ENCODE measurements around the gene GRWD1. TPM values are rescaled to one million over a fixed set of nuclear protein-coding genes. Genes with fewer than 3 reads are reported as not detected.

GRWD1 gene
- total RNA-seq, 1 donor from 2014 or later: 20.4 TPM

GRCh38 chr19:48458016-48458415 is 12.2 kb downstream of the GRWD1 start:
- H3K9me3 ChIP-seq: no peaks in the 10 kb centered on the region
- intact Hi-C loops (cut with DNase I): no loop called here
- no peaks in the 10 kb centered on the region for H3K27me3 ChIP-seq
- H3K27ac ChIP-seq: no peak overlapping the region
- no peak for DNase-seq (ENCODE audit: extremely low spot score in 2 of 2)
- TF ChIP-seq CTCF (IDR thresholded peaks at IDR 0.05) (no peak), POLR2A (IDR thresholded peaks at IDR 0.05) (no peak), POLR2AphosphoS5 (IDR thresholded peaks at IDR 0.05; ENCODE audit: insufficient read depth in 1 of 2, low read depth in 1 of 2) (no peak)
- no peaks in the 10 kb centered on the region for H3K4me1 ChIP-seq
- H3K36me3 ChIP-seq: peaks cover 0 to 30% of the 10 kb centered on the region in 2 donors
- H3K4me3 ChIP-seq: no peak overlapping the region

- Histone ChIP-seq H3K27ac (no peak overlapping the region), H3K27me3 (no peaks in the 10 kb centered on the region), H3K36me3 (peaks cover 0 to 10% of the 10 kb centered on the region in 2 donors), H3K4me3 (no peak overlapping the region), H3K4me1 (no peaks in the 10 kb centered on the region), H3K9me3 (no peaks in the 10 kb centered on the region)
- DNase-seq (ENCODE audit: extremely low spot score in 2 of 2): no peak
- TF ChIP-seq POLR2AphosphoS5 (IDR thresholded peaks at IDR 0.05; ENCODE audit: insufficient read depth in 1 of 2, low read depth in 1 of 2): no peak
- intact Hi-C loops (cut with DNase I): no loop called here
Measured at GRCh38 chr19:48461651-48461981, 15.8 kb downstream of the GRWD1 start.

- Histone ChIP-seq H3K27ac (no peak overlapping the region), H3K4me3 (no peak overlapping the region), H3K27me3 (no peaks in the 10 kb centered on the region), H3K4me1 (no peaks in the 10 kb centered on the region), H3K9me3 (no peaks in the 10 kb centered on the region), H3K36me3 (peaks cover 0 to 10% of the 10 kb centered on the region in 2 donors)
- no peak for DNase-seq (ENCODE audit: extremely low spot score in 2 of 2)
- intact Hi-C loops (cut with DNase I): no loop called here
- TF ChIP-seq CTCF (IDR thresholded peaks at IDR 0.05) (no peak), POLR2AphosphoS5 (IDR thresholded peaks at IDR 0.05; ENCODE audit: insufficient read depth in 1 of 2, low read depth in 1 of 2) (no peak), POLR2A (IDR thresholded peaks at IDR 0.05) (no peak)
Measured at GRCh38 chr19:48461982-48462655, 16.3 kb downstream of the GRWD1 start.

DNA sequence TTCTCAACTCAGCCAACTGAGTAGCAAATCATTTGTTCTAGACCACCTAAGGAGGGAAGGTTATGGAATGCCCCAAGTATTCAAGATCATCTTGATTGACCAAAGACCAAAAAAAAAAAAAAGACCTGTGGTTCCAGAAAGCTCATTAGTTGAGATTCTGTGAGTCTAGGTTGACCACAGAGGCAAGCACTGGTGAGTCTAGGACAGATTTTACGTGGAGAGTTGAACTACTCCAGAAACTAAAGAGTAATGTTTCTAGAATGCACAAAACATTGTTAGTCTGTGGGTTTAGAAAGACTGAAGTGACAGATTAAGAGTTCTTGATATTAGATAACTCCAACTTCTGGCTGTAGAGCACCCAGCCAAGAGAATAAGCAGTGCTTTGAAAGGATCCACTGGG is 19.4 kb downstream of the GRWD1 start:
- no peaks in the 10 kb centered on the region for H3K9me3 ChIP-seq
- H3K27me3 ChIP-seq: no peaks in the 10 kb centered on the region
- DNase-seq (ENCODE audit: extremely low spot score in 2 of 2): no peak
- intact Hi-C loops (cut with DNase I): no loop called here
- peaks cover 0 to 5% of the 10 kb centered on the region in 2 donors for H3K36me3 ChIP-seq
- H3K4me1 ChIP-seq: peaks cover 11% of the 10 kb centered on the region
- no peak overlapping the region for H3K27ac ChIP-seq
- H3K4me3 ChIP-seq: no peak overlapping the region
- no peak for TF ChIP-seq POLR2AphosphoS5 (IDR thresholded peaks at IDR 0.05; ENCODE audit: insufficient read depth in 1 of 2, low read depth in 1 of 2)
- TF ChIP-seq CTCF (IDR thresholded peaks at IDR 0.05): no peak
- TF ChIP-seq POLR2A (IDR thresholded peaks at IDR 0.05): no peak

DNA sequence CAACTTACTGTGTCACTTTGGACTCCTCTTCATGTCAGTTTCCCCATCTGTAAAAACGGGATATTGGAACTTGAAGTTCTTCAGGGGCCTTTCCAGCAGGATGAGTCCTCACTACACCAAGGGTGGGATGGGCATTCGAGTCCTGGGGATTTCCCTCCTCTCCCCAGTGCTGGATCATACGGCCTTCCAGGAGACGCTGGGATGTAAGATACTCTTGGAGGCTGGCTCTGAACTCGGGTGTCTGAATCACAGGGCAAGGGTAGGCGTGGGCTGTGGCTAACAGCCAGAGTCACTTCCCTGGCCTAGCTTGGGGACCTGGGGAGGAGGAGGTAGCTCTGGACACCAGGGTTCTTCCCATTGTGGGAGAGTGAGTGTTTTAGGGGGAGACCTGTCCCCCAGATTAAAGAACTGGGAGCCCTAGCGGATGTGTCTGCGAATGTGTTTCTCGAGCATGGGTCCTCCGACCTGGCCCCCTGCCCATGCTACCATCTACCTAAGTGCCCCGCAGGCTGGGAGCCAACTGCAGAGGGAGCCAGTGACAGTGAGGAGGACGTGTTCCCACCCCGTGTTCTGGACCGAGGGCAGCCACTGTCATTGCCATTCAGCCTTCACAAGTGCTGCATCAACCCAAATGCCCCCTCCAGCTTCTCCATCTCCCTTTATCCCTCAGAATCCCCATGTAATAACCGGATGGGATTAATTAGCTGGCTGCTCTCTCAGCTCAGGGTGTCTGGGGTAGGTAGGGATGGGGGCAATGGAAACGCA is 21.0 kb downstream of the GRWD1 start:
- Histone ChIP-seq H3K27ac (no peak overlapping the region), H3K4me1 (peaks cover 17% of the 10 kb centered on the region), H3K36me3 (peaks cover 0 to 19% of the 10 kb centered on the region in 2 donors), H3K4me3 (no peak overlapping the region), H3K9me3 (no peaks in the 10 kb centered on the region), H3K27me3 (no peaks in the 10 kb centered on the region)
- DNase-seq (ENCODE audit: extremely low spot score in 2 of 2): no peak
- intact Hi-C loops (cut with DNase I): no loop called here
- TF ChIP-seq CTCF (IDR thresholded peaks at IDR 0.05): no peak
- TF ChIP-seq POLR2AphosphoS5 (IDR thresholded peaks at IDR 0.05; ENCODE audit: insufficient read depth in 1 of 2, low read depth in 1 of 2): no peak
- TF ChIP-seq POLR2A (IDR thresholded peaks at IDR 0.05): no peak

All from vagina (tissue), 2 donors.